GM19438 (cell line): Measurements from ENCODE around the gene MCFD2.
A peak's percentile ranks its signal among the peaks of the same experiment; 100 is the strongest.

Source experiments
- ATAC-seq: cut with Tn5 transposase; IDR thresholded peaks from one replicate; pipeline ENCODE4 v1.9.1; 2021; ENCODE audit warnings: low read depth; ENCODE audit not compliant: unreplicated experiment

Gene MCFD2

DNA sequence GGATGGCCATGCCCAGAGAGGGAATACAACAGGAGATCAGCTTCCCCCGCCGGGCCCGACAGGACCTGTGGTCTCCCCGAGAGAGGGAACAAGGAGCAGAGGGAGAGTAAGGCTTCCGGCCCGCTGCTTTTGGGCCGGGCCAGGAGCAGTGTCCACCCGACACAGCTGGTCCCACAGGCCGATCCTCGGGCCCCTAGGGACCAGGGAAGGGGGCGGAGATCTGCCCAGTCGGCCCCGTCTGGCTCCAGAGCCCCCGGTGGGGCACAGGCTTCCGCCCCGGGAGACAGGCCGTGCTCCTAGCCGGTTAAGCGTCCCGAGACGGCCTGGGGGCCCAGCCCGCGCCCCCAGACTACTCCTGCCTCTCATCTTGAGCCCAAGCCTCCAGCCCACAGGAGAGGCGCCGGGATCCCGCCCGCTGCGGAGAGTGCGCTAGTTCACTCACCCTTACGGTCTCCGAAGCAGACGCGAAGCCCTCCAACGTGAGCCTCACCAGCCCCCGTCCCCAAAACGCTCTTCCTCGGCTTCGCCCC, at the start of gene MCFD2:
Gene MCFD2 (minus strand): TSS at position 526 of the 530 bp plus-strand sequence. CDS start 6,635 bp downstream, outside the sequence.
- peak; percentile 22 for ATAC-seq

DNA sequence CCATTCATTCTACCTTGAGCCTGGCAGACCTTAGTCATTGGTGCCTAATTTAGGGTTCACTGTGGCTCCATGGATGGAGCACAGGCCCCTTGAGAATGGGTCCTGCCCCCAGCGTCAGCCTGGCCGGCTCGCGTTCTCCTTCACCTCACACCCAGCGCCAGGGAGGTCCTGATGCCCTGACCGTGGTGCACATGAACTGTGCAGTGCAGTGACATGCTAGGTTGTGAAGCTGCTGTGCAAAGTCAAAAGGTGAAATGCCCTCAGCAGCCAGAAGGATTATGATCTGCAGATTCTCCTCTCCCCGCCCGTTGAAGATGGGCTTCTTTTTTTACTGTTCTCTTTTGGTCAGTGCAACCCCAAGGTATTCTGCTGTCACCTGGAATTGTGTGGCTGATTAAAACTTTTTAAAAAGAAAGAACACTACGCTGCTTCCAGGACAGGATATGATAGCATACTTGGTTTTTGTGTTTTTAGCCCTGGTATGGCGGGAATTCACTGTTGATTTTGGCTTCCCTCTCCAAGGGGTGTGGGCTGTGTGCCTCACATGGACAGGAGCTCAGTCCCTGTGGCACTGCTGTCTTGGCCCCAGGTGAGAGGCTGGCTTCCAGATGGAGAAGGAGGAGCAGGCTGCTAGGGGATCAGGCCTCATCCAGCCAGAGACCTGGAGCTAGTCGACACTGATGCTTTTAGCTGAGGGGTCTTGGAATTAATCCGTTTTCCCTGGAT, 49.4 kb upstream of the MCFD2 start:
- ATAC-seq = no peak

DNA sequence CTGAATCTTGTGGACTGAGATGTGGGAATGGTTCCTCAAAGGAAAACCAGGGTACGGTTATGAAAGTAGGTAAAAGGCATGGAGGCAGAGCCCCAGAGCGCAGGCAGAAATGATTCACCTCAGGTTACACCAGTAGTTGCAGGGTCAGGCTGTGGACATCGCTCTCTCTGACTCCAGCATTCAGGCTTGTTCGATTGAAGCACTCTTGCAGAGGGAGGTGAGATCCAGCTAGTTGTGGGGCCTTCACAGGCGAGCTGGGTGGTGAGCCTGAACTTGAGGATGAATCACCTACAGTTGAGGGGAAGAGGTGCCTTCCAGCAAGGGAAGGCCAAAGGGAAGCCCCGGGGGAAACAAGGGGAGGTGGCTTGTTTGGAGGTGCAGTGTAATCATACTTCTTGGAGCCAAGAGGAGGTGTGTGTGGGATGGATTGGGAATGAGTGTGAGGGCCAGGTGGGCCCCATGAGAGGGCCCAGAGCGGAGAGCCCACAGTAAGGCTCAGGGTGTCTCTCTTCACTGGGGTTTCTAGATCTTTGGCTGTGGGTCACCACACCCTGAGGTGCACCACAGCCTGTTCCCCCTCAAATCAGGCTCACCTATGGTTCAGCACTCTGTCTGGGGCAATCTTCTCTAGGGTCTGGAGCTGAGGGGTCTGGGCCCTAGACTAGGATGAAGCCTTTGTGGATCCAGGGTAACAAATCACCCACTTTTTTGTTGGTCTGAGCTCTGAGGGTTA, 48.5 kb upstream of the MCFD2 start:
- no peak for ATAC-seq

DNA sequence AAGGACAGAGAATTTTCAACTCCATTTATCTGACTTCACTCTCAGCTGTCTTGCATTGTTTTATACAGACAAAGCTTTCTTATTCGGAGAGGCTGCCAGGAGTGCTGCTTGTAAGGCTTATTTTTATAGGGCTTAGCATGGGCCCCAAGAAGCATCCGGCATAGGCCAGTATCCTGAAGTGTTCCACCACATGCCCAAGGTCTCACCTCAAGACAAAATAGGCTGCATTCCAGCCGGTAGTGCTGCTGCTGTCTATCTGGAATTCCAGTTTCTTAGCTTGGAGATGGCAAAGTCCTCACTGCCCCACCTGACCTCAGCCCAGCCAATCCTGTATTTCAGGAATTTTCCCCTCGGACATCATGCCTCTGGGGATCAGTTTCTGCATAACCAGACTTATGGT, 47.6 kb upstream of the MCFD2 start:
- no peak for ATAC-seq

DNA sequence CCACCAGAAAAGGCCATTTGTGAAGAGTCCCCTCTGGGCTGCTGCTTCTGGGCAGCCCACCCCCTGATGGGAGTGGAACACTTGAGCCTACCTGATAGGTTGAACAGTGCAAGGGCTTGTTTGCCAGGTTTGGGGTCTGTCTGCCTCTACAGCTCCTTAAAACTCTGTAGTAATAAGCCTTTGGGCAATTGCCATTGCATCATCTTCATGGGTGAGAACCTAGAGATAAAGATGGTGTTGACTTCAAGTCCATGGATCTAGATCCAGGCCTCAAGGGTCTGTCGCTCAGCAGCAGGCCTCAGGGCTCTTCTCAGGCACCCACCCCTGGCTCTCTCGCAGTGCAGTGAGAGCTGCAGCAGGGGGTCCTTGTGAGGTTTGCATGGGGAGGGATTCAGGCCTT, 47.1 kb upstream of the MCFD2 start:
- ATAC-seq = no peak

DNA sequence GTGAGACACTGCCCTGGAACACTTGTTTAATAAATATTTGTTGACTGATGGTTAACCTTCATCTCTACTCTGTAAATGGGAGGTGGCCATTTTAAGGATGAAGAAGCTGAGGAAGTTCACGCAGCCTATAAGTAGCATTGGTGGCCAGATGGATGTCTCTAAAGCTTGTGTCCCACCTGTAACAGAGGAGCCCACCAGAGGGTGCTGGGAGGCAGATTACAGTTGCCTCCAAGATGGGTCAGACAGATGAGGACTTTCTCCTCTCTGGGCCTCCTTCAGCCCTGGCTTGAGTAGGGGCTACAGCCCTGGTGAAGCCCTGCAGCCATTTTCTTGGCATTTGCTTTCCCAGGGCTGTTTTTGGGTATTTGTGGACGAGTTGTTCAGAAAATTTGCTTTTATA, 45.0 kb upstream of the MCFD2 start:
- ATAC-seq = no peak

DNA sequence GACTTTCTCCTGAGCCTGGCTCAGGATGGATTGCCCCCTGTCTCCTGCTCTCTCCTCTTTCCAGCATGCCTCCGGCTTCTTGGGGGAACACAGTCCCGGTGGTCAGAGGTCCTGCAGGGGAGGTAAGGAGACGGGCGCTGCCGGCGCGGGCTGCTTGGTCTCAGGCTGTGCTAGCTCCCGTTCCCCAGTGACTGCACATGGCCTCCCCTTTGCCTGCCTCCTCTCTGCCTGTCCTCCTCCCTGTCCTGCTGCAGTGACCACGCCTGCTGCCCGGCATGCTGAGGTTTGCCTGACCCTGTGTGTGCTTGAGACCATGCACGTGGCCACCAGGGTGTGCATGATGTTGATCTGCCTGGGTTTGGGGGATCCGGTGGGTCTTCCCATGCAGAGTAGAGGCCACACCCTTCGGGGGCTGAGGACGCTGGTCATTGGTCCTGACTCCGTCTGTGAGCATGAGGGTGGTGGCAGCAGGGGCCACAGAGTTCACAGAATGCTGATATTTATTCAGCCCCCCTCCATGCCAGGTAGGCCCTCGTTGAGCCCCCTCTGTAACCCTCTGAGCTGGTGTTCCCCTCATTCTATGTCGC, 42.9 kb upstream of the MCFD2 start:
- ATAC-seq = no peak

DNA sequence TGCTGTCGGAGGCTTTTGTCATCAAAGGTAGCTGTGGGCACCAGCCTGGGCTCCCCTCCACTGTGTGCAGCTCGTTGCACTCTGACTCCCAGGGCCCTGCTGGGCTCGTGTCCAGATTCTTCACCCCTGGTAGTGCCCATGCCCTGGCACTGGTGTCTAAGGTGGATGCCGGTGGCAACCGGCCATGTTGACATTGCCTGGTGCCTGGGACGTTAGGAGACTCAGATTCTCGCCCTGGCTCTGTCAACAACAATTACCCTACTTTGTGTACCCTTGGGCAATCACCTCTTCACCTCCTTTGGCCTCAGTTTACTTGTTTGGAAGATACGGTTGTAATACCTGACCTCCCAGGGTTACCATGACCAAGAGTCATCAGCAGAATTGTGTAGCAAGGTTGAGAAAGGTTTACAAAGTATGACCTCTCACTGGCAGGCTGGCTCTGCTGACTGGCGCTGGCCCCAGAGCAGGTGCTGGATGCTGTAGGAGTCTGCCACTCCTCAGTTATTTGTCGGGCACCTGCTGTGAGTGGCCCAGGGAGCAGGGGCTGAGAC, 41.5 kb upstream of the MCFD2 start:
- ATAC-seq = no peak

DNA sequence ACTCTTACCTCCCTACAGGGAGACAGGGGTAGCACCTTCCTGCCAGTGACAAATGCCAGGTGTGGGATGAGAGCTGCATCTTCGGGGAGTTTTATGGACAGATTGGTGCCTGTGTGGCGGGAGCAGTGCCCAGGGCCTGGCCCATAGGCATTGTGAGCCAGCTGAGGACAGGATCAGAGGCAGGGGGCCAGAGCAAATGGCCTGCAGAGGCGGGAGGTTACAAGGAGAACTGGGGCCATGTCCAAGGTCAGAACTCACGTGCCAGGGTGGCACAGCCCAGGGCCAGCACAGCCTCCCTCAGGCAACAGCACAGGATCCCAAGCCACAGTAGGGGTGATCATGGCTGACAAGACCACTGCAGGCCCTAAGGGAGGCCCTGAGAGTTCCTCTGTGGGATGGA, 40.2 kb upstream of the MCFD2 start:
- ATAC-seq = no peak

DNA sequence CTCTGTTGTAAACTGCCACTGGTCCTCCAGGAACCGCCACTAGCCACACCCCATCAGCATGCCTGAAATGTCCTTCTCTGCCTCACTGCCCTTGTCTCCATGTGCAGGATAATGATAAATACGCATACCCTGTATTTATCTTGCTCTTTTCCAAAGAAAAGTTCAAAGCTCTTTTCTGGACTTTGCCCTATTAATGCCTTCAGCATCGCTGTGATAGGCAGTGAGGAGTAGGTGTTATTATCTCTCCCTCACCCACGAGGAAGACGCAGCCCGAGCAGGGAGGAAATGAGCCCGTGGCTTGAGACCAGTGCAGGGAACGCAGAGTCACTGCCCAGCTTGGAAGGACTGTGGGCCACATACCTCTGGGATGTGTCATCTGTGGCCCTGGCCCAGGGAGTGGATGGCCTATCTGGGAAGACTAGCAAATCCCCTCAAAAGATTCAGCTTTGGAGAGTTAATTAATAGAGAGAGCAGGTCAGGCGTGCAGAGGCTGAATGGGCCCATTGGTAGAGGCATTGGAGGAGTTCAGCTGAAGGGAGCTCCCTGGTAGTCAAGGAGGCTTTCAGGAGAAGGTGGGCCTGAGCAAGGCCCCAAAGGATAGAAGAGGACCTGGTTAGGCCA, 39.5 kb upstream of the MCFD2 start:
- no peak for ATAC-seq

DNA sequence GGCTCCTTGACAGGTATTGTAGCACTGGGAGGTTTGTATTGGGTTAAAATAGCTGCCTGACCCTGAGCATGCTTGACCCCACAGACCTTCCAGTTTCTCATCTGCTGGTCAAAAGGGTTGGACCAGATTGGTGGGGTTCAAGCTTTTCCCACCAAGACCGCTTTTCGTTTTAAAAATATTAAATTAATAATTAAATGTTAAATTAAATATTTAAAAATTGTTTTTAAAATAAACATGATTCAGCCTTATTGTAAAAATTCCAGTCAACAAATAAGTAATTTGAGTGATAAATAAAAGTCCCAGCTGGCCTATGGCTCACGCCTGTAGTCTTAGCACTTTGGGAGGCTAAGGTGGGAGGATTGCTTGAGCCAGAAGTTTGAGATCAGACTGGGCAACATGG, 36.6 kb upstream of the MCFD2 start:
- no peak for ATAC-seq

DNA sequence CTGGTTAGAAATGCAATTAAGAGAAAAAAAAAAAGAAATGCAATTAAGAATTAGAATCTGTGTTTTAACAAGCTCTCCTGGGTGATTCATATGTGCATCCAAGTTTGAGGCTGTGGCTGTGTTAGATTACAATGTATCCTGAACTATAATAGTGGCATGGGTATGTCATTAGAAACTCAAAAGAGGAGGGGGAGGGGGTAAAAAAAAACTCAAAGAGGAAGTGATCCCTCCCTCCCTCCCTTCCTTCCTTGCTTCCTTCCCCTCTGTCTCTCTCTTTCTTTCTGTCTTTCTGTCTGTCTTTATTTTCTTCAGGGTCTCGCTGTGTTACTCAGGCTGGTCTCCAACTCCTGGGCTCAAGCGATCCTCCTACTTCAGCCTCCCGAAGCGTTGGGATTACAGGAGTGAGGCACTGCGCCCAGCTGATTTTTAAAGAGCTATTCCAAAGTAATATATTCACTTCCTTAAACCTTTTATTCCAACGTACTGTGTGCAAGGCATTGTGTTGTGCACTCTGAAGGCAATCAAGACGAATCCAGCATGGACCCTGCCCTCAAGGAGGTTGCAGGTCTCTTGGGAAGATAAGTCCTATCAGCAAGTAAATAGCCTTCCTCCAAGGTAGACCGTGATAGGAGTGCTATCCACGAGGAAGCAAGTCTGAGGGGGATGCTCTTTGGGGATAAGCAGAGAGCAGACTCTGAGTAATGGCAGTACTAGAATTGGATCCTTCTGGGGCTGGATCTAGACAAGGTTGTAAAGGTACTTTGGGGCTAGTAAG, 35.9 kb upstream of the MCFD2 start:
- no peak for ATAC-seq

DNA sequence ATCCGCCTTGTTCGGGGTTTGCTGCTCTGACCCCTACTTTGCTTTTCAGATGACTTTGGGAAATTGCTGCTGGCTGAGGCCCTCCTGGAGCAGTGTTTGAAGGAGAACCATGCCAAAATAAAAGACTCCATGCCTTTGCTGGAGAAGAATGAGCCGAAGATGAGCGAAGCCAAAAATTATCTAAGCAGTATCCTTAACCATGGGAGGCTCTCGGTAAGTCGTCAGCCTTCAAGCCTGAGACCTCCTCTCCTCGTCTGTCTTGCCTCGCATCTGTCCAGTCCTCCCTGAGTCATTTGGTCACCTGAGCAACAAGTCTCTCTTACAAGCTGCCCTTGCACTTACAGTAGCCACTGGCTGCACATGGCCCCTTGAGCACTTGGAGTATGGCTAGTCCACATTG, 34.7 kb upstream of the MCFD2 start:
- ATAC-seq = no peak

DNA sequence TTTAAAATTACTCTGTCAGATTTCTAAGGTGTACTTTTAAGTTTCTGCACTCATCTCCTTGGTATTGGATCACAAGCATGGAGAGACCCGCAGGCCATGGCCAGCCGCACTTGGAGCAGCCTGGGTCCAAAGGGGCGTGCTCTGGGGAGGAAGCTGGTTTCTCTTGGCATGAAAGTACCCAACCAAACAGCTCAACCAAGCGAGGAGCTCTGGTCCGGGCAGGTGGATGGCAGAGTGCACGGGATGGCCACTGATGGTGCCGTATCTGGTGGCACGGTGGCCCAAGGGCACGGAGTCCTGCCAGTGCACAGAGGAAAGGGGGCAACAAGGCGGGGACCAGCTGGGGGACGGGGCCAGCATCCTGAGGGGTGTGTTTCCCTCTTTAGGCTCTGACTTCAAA, 32.2 kb upstream of the MCFD2 start:
- ATAC-seq = no peak

DNA sequence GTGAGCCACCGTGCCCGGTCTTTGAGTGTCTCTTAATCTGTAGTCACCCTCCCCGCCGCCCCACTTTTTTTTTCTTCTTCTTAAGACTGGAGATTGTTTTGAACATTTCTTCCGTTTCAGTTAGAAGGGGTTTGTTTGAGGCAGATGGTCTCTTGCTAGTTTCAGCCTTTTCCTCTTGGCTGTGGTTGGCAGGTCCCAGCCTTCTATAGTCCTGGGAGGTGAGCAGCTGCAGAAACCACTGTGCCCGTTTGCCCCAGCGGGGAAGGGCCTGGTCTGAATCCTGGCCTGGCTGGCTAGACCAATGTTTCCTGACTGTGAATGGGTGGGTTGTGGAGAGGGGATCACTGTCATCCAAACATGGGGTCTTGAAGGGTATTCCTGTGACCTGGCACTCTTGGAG, 30.1 kb upstream of the MCFD2 start:
- ATAC-seq = no peak

DNA sequence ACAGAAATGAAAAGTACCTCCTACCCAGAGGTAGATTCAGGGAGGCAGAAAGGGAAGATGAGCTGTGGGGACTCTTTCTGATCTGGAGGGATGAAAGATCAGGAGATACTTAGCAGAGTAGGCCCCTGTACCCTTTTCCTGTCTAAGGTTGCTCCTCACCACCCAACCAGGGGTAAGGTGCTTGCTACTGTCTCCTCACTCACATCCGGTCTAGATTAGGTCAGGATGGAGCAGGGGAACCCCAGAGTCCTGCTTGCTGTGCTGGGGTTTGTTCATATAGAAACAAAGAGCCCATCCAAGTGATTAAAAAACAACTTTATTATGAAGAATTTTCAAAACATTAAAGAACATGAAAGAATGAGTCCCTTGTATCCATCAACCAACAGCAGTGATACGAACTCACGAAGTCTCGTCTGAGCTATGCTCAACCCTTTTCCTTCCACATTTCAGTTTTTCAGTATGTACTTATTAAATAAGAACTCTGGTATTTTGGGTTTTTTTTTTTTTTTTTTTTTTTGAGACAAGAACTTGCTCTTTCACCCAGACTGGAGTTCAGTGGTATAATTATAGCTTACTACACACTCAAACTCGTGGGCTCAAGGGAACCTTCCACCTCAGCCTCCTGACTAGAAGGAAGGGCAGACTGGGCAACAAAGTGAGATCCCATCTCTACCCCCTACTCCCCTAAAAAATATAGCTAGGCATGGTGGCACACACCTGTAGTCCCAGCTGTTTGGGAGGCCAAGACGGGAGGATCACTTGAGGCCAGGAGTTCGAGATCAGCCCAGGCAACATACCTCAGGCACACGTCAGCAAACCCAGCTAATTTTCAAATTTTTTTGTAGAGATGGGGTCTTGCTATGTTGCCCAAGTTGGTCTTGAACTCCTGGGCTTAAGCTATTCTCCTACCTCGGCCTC, 28.5 kb upstream of the MCFD2 start:
- peak; percentile 28 for ATAC-seq

DNA sequence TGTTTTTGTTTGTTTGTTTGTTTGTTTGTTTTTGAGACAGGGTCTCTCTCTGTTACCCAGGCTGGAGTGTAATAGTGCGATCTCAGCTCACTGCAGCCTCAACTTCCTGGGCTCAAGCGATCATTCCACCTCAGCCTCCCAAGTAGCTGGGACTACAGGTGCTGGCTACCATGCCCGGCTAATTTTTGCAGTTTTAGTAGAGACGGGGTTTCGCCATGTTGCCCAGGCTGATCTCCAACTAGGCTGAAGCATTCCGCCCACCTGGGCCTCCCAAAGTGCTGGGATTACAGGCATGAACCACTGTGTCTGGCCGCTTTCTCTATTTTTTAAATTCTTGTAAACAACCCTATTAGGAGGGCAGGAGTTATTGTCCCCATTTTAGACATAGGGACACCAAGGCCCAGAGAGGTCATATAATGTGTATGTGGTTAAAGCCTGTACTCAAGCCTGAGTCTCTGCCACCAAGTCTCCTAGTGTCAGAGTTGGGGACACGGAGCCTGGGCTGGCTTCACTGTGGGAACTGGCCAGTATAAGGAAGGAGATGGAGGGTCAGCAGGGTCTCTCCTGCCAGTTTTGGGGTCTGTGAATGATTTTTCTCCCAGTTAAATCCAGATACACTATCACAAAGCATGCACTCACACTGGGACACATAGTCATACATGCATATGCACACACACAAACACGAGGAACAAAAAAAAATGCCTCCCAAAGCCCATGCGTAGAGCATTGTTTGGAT, 27.5 kb upstream of the MCFD2 start:
- ATAC-seq = no peak

DNA sequence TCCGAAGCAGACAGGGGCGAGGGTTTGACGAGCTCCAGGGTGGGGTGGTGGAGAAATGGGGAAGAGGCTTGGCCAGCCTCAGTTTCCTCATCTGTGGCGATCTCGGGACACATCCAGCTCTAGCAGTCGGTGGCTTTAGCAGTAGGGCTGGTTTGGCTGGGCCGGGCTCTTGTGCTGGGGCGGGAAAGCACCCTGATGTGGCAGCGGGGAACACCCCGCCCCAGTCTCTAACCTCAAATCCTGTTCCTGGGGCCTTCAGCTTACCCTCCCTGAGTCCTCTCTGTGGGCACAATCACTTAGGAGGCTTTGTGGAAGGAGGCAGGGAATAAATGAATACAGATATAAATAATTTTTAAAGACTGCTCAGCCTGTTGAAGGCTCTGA, 26.5 kb upstream of the MCFD2 start:
- peak; percentile 31 for ATAC-seq
